ENCODE measurements around the gene MRS2.
"Not testable (repeated sequence)": the region's sequence is repeated elsewhere in the genome, so short reads cannot be mapped to it uniquely, and the experiment has no call there.

Gene MRS2

GRCh38 chr6:24402697-24403500 is at the start of gene MRS2:
MRS2 (plus strand) TSS chr6:24402936; CDS start chr6:24403047, 111 bp downstream.
- peak; percentile 39 to 64 (median 52) for DNase-seq

- no peak for DNase-seq
Measured at GRCh38 chr6:24353861-24354260, 48.9 kb upstream of the MRS2 start.

GRCh38 chr6:24355393-24355792 is 47.3 kb upstream of the MRS2 start:
- no peak for DNase-seq

GRCh38 chr6:24356310-24356973 is 46.3 kb upstream of the MRS2 start:
- no peak for DNase-seq

GRCh38 chr6:24357336-24358218 is 45.2 kb upstream of the MRS2 start, which contains the start of gene DCDC2:
DCDC2 (minus strand) TSS chr6:24358059; CDS start chr6:24357750, 309 bp downstream.
- DNase-seq, result peak in 2 of 4 experiments; percentile 2 to 7

GRCh38 chr6:24358219-24358821 is 44.4 kb upstream of the MRS2 start:
- DNase-seq, result no peak

GRCh38 chr6:24359640-24360454 is 42.9 kb upstream of the MRS2 start:
- peak; percentile 52 to 64 (median 57) for DNase-seq

- not testable (repeated sequence) for DNase-seq
Measured at GRCh38 chr6:24362363-24362762, 40.4 kb upstream of the MRS2 start.

- not testable (repeated sequence) for DNase-seq
Measured at GRCh38 chr6:24365103-24365633, 37.6 kb upstream of the MRS2 start.

GRCh38 chr6:24374612-24375011 is 28.1 kb upstream of the MRS2 start:
- no peak for DNase-seq

- DNase-seq, result no peak
Measured at GRCh38 chr6:24376871-24377270, 25.9 kb upstream of the MRS2 start.

GRCh38 chr6:24378473-24379097 is 24.2 kb upstream of the MRS2 start:
- no peak for DNase-seq

- DNase-seq, result no peak
Measured at GRCh38 chr6:24381476-24382219, 21.1 kb upstream of the MRS2 start.

- DNase-seq, result no peak
Measured at GRCh38 chr6:24382220-24382540, 20.6 kb upstream of the MRS2 start.

GRCh38 chr6:24382891-24383494 is 19.7 kb upstream of the MRS2 start:
- DNase-seq, result not testable (repeated sequence)

- not testable (repeated sequence) for DNase-seq
Measured at GRCh38 chr6:24384369-24385130, 18.2 kb upstream of the MRS2 start.

GRCh38 chr6:24385536-24386269 is 17.0 kb upstream of the MRS2 start:
- DNase-seq, result no peak

GRCh38 chr6:24387818-24388217 is 14.9 kb upstream of the MRS2 start:
- DNase-seq, result no peak
